NCI-H2227 treated with DMSO at 0.1 percent for 48 hours (cell line): ENCODE results near the gene BHLHE40.

ENCODE experiments used
- DNase-seq: peaks from one replicate; lab custom pipeline; 2025; lab: John Stamatoyannopoulos, UW

BHLHE40 gene

GRCh38 chr3:5001135-5001534, 21.9 kb downstream of the BHLHE40 start:
- DNase-seq: no peak

GRCh38 chr3:5001805-5002173, 22.6 kb downstream of the BHLHE40 start:
- DNase-seq: no peak

- no peak for DNase-seq
Observed at GRCh38 chr3:5002174-5002870, 23.1 kb downstream of the BHLHE40 start.

- DNase-seq: no peak
Observed at GRCh38 chr3:5002871-5003247, 23.6 kb downstream of the BHLHE40 start.

- no peak for DNase-seq
Observed at GRCh38 chr3:5004319-5005152, 25.3 kb downstream of the BHLHE40 start.

- DNase-seq: no peak
Observed at GRCh38 chr3:5005367-5005766, 26.1 kb downstream of the BHLHE40 start.

- no peak for DNase-seq
Observed at GRCh38 chr3:5006755-5007202, 27.5 kb downstream of the BHLHE40 start.

GRCh38 chr3:5007873-5008272, 28.6 kb downstream of the BHLHE40 start:
- DNase-seq: no peak

- DNase-seq: no peak
Observed at GRCh38 chr3:5009506-5010109, 30.4 kb downstream of the BHLHE40 start.

- DNase-seq: no peak
Observed at GRCh38 chr3:5010140-5010539, 30.9 kb downstream of the BHLHE40 start.

GRCh38 chr3:5010706-5011554, 31.7 kb downstream of the BHLHE40 start:
- no peak for DNase-seq

- DNase-seq: no peak
Observed at GRCh38 chr3:5011555-5012256, 32.5 kb downstream of the BHLHE40 start.

- no peak for DNase-seq
Observed at GRCh38 chr3:5012367-5012766, 33.1 kb downstream of the BHLHE40 start.

GRCh38 chr3:5013021-5013906, 34.0 kb downstream of the BHLHE40 start:
- no peak for DNase-seq

GRCh38 chr3:5014391-5014790, 35.2 kb downstream of the BHLHE40 start:
- DNase-seq: no peak

GRCh38 chr3:5015056-5015455, 35.8 kb downstream of the BHLHE40 start:
- no peak for DNase-seq

- DNase-seq: no peak
Observed at GRCh38 chr3:5016211-5017161, 37.2 kb downstream of the BHLHE40 start.

- no peak for DNase-seq
Observed at GRCh38 chr3:5017925-5018531, 38.8 kb downstream of the BHLHE40 start.
